Loucy (cell line): ENCODE measurements around the gene MFN2.
"Not testable (repeated sequence)": the region's sequence is repeated elsewhere in the genome, so short reads cannot be mapped to it uniquely, and the experiment has no call there.

ENCODE experiments used
- H2AFZ ChIP-seq: fragments of 200-600 bp; sonication (generic); 2 replicates; pipeline ENCODE4 v1.6.0; 2016; ENCODE audit warnings: antibody characterized with exemption, mild to moderate bottlenecking, low read length, moderate library complexity
- H3F3A ChIP-seq: fragments of 200-600 bp; 2 replicates; pipeline ENCODE4 v1.6.0; 2016; ENCODE audit warnings: antibody characterized with exemption, low read depth, mild to moderate bottlenecking
- H3K27me3 ChIP-seq: fragments of 200-600 bp; sonication (generic); 2 replicates; pipeline ENCODE4 v1.6.1; 2014; ENCODE audit warnings: low read length, mild to moderate bottlenecking; ENCODE audit not compliant: insufficient read depth, poor library complexity, severe bottlenecking
- H3K36me3 ChIP-seq: fragments of 200-600 bp; sonication (generic); 2 replicates; pipeline ENCODE4 v1.6.1; 2016; ENCODE audit warnings: low read length; ENCODE audit not compliant: insufficient read depth
- H3K4me1 ChIP-seq: fragments of 200-600 bp; sonication (generic); 2 replicates; pipeline ENCODE4 v1.5.1; 2014; ENCODE audit warnings: low read length, mild to moderate bottlenecking; ENCODE audit not compliant: insufficient read depth, poor library complexity, severe bottlenecking
- H3K4me2 ChIP-seq: fragments of 200-600 bp; sonication (generic); 2 replicates; pipeline ENCODE4 v1.6.0; 2014; ENCODE audit warnings: antibody characterized with exemption, low read length, low read depth, mild to moderate bottlenecking; ENCODE audit not compliant: poor library complexity, severe bottlenecking
- H3K4me3 ChIP-seq: fragments of 200-600 bp; sonication (generic); 2 replicates; pipeline ENCODE4 v1.5.1; 2014; ENCODE audit warnings: low read length, mild to moderate bottlenecking, mixed read lengths; ENCODE audit not compliant: poor library complexity, severe bottlenecking
- H3K79me2 ChIP-seq: fragments of 200-600 bp; sonication (generic); 2 replicates; pipeline ENCODE4 v1.6.1; 2014; ENCODE audit warnings: low read length; ENCODE audit not compliant: insufficient read depth
- H3K9ac ChIP-seq: fragments of 200-600 bp; sonication (generic); 2 replicates; pipeline ENCODE4 v1.6.0; 2014; ENCODE audit warnings: mild to moderate bottlenecking, low read depth, low read length, moderate library complexity; ENCODE audit not compliant: poor library complexity, severe bottlenecking
- H3K9me2 ChIP-seq: fragments of 200-600 bp; sonication (generic); replicated peaks from 2 replicates; pipeline ENCODE4 v1.6.1; 2016; ENCODE audit warnings: low read depth, low read length, mixed read lengths
- H3K9me3 ChIP-seq: fragments of 200-600 bp; sonication (generic); 2 replicates; pipeline ENCODE4 v1.6.1; 2014; ENCODE audit warnings: mild to moderate bottlenecking, antibody characterized with exemption, low read length, low read depth; ENCODE audit not compliant: insufficient read depth
- H4K20me1 ChIP-seq: fragments of 200-600 bp; sonication (generic); 2 replicates; pipeline ENCODE4 v1.6.0; 2014; ENCODE audit warnings: antibody characterized with exemption, low read length, mild to moderate bottlenecking; ENCODE audit not compliant: insufficient read depth, poor library complexity, severe bottlenecking
- CTCF ChIP-seq: fragments of 200-600 bp; sonication (generic); conservative IDR thresholded peaks from 2 replicates; pipeline ENCODE4 v1.5.1; 2014; ENCODE audit warnings: mild to moderate bottlenecking, antibody characterized with exemption, low read length
- EZH2phosphoT487 ChIP-seq: fragments of 200-600 bp; IDR thresholded peaks from 2 replicates; pipeline ENCODE4 v1.6.1; 2018; ENCODE audit warnings: antibody characterized with exemption, mild to moderate bottlenecking, moderate library complexity, borderline replicate concordance

Gene MFN2

DNA sequence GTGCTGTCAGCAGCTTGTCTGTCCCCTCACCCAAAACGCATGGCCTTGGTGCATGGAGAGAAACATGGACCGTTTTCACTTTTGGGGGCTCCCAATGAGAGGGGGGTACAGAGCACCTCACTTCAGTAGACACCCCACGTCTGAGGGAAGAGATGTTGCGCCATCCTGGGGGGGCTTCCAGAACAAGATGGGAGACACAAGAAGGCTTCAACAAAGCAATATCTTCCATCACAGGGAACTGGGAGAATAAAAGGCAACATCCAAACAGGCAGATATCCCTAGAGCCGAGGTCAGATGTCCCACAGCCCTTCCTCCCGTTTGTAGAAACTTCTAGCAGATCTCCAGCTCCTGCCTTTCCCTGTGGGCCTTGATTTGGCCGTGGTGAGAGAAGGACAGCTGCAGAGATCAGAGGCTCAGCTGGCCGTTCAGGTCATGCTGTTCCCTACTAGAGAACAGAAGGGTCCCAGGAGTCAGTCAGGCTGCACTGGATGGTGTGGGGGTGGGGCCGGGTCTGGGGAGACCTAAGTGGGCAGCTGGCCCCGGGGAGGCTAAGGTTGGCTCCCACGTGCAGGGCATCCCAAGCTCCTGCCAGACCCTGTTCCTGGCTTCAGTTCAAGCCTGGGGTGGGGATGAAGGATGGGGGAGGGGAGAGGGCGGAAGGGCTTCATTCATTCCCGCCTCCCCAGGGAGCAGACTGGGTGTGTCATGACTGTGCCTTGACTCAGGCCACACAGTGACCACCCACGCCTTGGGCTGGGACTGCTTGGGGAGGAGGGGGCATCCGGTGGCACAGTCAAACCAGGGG, 41.3 kb upstream of the MFN2 start:
- H3K27me3 ChIP-seq = no peaks in the 10 kb centered on the region
- no peak overlapping the region for H3K9ac ChIP-seq
- H4K20me1 ChIP-seq = no peaks in the 10 kb centered on the region
- peak overlapping the region; percentile 50 for H3K4me2 ChIP-seq
- H3K9me2 ChIP-seq = no peaks in the 10 kb centered on the region
- no peaks in the 10 kb centered on the region for H3K9me3 ChIP-seq
- peaks cover 23% of the 10 kb centered on the region for H3K79me2 ChIP-seq
- no peaks in the 10 kb centered on the region for H3F3A ChIP-seq
- H3K36me3 ChIP-seq = no peaks in the 10 kb centered on the region
- no peak overlapping the region for H2AFZ ChIP-seq
- TF ChIP-seq EZH2phosphoT487 (no peak), CTCF (no peak)
- H3K4me3 ChIP-seq = no peak overlapping the region
- H3K4me1 ChIP-seq = peaks cover 10% of the 10 kb centered on the region

DNA sequence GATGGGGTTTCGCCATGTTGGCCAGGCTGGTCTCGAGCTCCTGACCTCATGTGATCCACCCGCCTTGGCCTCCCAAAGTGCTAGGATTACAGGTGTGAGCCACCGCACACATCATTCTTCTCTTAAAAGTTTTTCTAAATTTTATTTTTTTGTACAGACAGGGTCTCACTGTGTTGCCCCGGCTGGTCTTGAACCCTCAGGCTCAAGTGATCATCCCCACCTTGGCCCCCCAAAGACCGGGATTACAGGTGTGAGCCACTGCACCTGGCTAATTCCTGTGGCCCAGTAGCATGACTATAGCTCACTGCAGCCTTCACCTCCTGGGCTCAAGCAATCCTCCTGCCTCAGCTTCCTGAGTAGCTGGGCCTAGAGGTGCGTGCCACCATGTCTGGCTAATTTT, 40.5 kb upstream of the MFN2 start:
- H3K4me3 ChIP-seq, H3F3A ChIP-seq, H3K4me2 ChIP-seq, H3K9me3 ChIP-seq, H3K9me2 ChIP-seq, H3K36me3 ChIP-seq, H4K20me1 ChIP-seq, H2AFZ ChIP-seq, H3K4me1 ChIP-seq, H3K27me3 ChIP-seq, H3K9ac ChIP-seq: not testable (repeated sequence)
- peaks cover 21% of the 10 kb centered on the region for H3K79me2 ChIP-seq

GRCh38 chr1:11940260-11940921, 39.9 kb upstream of the MFN2 start:
- no peak overlapping the region for H3K4me2 ChIP-seq
- H3K4me1 ChIP-seq = peaks cover 3% of the 10 kb centered on the region
- H3F3A ChIP-seq = no peaks in the 10 kb centered on the region
- no peaks in the 10 kb centered on the region for H3K36me3 ChIP-seq
- TF ChIP-seq CTCF = no peak
- TF ChIP-seq EZH2phosphoT487 = no peak
- H4K20me1 ChIP-seq = no peaks in the 10 kb centered on the region
- H2AFZ ChIP-seq = no peak overlapping the region
- H3K4me3 ChIP-seq = no peak overlapping the region
- no peaks in the 10 kb centered on the region for H3K27me3 ChIP-seq
- no peaks in the 10 kb centered on the region for H3K9me2 ChIP-seq
- H3K79me2 ChIP-seq = peaks cover 15% of the 10 kb centered on the region; the same call in 1 of the 2 replicates
- H3K9me3 ChIP-seq = no peaks in the 10 kb centered on the region
- no peak overlapping the region for H3K9ac ChIP-seq
